ENCODE data around the gene MRPL52.

Gene MRPL52

DNA sequence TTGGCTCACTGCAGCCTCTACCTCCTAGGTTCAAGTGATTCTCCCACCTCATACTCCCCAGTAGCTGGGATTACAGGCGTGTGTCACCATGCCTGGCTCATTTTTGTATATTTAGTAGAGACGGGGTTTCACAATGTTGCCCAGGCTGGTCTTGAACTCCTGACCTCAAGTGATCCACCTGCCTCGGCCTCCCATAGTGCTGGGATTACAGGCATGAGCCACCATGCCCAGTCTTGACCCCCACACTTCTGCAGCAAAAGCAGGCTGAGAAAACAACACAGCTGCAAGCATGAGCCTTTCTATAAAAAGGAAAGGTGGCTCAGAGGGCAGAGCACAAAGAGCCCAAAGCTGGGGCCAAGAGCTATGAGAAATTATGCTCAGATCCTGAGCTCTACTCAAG lies 30.7 kb downstream of the MRPL52 start:
- peak; percentile 4 for DNase-seq

DNA sequence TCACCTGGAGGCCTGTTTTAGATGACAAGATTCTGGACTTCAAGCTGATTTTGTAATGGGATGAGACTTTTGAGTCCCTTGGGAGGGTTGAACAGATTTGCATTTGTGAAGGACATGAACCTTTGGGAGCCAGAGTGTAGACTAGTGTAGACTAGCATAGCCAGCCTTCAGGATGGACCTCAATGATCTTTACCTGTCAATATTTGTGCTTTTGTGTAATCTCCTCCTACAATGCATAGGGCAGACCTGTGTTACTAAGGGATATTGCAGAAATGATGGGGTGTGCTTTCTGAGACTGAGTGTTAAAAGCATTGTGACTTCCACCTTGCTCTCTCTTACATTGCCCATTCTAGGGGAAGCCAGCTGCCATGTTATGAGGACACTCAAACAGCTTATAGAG lies 32.0 kb downstream of the MRPL52 start:
- DNase-seq, result peak; percentile 13

DNA sequence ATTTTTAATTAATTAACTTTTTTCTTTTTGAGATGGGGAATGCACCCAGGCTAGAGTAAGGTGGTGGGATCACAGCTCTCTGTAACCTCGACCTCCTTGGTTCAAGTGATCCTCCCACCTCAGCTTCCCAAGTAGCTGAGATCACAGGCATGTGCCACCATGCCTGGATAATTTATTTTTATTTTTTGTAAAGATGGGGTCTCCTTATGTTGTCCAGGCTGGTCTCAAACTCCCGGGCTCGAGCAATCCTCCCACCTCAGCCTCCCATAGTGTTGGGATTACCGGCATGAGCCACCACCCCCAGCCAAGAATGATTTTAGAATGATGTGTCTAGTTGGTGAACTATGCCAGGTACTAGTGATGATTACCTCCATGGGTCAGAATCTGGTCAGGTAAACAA lies 35.3 kb downstream of the MRPL52 start:
- DNase-seq, result no peak

DNA sequence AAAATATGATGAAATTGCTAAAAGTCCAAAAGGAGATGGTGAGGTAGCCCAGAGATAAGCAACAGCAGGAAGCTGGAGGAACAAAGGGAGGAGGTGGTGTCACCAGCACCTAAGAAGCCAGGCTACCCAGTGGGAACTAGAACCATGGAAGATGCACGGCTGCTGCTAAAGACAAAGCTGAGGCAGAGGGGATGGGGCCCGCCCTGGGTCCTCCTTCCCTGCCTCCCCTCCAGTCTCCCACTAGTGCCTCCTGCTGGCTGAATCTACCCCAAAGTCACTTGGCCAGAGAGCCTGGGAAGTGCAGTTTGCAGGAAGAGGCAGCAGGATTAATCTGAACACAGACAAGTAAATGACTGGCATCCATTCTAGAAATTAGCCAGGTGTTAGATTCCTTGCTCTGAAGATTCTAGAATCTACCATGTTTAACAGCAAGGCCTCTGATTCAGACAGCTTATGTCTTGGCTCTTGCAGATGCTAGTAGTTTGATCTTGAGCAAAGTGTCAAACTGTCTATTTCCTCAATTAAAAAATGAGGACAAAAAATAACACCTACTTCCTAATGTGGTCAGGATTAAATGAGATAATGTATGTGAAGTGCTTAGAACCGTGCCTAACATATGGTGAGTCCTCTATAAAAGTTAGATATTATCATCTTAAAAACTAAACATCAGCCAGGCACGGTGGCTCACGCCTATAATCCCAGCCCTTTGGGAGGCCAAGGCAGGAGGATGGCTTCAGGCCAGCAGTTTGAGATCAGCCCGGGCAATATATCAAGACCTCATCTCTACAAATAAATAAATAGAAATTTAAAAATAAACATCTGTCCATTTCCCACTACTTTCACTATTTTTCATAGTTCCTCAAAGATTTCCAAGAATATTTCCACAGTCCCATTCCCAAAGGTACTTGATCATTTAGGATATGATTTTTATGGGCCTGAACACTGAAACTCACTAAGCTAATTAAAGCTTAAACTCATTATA lies 36.0 kb downstream of the MRPL52 start:
- DNase-seq, result peak; percentile 31

DNA sequence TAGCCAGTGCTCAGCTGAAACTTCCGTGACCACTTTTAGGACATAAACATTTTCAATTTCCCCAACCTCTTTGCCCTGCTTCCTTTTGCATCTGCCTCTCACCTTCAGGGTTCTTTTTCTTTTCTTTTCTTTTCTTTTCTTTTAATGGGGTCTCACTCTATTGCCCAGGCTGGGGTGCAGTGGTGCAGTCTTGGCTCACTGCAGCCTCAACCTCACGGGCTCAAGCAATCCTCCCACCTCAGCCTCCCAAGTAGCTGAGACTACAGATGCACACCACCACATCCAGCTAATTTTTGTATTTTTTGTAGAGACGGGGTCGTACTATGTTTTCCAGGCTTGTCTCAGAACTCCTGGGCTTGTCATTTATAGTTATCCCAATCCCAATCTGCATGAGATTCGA lies 37.2 kb downstream of the MRPL52 start:
- peak; percentile 2 for DNase-seq

DNA sequence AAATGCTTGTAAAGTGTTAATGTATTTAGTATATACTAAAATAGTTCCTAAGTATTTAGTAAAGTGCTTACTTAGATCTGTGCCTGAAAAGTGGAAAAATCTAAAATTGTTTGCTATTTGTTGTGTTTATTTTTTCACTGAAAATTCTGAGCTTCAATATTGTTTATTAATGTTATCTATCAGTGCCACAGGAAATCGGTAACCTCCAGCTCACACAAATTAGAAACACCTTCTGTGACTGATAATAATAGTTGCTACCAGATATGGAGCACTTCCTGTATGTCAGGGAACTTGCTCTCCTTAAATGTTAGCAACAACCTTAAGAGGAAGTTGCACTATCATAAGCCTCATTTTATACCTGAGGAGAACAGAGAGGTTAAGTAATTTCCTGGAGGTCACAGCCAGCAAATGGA lies 41.1 kb downstream of the MRPL52 start:
- no peak for DNase-seq

DNA sequence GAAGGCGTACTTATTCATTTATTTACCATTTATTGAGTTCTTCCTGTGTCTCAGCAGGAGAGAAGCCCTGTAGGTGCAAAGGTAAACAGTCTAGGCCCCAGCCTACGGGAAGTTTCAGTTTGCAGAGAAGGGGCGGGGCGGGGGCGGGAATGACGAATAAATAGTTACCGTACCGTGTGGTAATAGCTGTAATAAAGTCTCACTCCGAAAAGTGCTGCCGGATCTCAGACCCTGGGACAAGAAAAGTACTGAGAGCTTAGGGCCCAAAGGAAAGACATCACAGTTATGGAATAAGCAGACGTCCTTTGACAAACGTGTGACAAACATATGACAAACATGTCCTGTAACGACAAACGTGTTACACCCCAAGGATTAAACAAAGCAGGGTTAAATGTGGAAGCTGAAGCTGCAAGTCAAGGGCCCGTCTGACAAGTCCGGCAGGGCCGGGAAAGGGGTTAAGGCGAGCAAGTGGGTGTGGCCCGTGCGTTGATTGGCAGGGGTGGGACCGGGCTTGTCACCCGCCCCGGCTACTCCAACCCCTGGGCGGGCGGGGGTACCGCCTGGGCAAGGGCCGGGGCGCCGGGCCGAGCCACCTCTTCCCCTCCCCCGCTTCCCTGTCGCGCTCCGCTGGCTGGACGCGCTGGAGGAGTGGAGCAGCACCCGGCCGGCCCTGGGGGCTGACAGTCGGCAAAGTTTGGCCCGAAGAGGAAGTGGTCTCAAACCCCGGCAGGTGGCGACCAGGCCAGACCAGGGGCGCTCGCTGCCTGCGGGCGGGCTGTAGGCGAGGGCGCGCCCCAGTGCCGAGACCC lies 41.7 kb downstream of the MRPL52 start, which contains the start of gene LRP10:
Gene LRP10 (plus strand): TSS at position 517 of the 809 bp plus-strand sequence. CDS start 564 bp downstream, outside the sequence.
- DNase-seq, result peak; percentile 94

DNA sequence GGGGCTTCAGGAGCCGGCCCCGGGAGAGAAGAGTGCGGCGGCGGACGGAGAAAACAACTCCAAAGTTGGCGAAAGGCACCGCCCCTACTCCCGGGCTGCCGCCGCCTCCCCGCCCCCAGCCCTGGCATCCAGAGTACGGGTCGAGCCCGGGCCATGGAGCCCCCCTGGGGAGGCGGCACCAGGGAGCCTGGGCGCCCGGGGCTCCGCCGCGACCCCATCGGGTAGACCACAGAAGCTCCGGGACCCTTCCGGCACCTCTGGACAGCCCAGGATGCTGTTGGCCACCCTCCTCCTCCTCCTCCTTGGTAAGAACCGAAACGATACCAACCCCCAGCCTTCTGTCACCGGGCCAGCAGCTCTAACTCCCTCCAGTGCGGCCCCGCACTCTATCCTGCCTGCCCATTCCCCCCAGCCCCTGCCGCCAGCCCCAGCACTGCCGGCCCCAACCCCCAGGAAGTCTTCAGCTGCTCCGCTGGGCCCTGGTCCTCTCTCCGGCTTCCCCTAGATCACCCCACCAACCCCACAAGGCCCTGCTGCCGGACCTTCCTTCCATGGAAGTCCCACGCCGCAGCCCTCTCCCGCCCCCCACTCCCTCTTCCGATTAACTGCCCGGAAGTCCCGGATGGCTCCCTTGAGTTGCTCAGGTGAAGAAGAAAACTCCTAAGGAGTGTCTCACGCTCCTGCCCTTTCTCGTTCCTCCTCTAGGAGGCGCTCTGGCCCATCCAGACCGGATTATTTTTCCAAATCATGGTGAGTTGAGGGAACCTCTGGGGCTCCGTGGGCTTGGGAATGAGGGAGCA lies 42.5 kb downstream of the MRPL52 start:
- DNase-seq, result peak; percentile 87

DNA sequence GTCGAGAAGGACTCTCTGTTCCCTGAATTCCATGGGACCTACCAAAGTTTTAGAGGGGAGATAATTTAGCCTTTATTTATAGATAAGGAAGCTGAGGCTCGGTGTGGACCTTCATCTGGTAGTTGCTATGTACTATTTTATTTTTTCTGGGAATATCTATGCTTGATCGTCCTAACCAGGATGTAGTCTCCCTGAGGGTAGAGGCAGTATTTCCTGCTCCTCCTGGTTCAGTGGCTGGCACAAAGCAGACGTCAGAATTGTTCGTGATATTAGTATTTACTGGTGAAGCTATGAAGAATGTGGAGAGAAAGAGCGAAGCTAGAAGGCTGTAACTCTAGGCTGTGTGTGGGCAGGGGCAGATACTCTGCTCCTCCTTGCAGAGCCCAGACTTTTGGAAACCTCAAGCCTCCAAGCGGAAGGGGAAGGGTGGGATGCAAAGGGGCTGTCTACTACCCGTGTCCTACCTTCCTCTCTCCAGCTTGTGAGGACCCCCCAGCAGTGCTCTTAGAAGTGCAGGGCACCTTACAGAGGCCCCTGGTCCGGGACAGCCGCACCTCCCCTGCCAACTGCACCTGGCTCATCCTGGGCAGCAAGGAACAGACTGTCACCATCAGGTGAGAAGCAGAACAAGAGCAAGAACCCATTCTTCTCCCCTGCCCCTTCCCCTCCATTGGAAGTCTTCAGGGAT lies 43.3 kb downstream of the MRPL52 start:
- no peak for DNase-seq

DNA sequence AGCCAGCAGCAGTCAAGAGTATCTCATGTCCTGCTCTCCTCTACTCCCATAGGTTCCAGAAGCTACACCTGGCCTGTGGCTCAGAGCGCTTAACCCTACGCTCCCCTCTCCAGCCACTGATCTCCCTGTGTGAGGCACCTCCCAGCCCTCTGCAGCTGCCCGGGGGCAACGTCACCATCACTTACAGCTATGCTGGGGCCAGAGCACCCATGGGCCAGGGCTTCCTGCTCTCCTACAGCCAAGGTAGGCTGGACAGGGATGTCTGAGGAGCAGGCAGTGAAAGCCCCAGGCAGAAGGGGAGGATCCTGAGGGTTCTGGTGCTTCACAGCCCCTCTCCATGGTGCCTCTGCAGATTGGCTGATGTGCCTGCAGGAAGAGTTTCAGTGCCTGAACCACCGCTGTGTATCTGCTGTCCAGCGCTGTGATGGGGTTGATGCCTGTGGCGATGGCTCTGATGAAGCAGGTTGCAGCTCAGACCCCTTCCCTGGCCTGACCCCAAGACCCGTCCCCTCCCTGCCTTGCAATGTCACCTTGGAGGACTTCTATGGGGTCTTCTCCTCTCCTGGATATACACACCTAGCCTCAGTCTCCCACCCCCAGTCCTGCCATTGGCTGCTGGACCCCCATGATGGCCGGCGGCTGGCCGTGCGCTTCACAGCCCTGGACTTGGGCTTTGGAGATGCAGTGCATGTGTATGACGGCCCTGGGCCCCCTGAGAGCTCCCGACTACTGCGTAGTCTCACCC lies 45.5 kb downstream of the MRPL52 start:
- no peak for DNase-seq

DNA sequence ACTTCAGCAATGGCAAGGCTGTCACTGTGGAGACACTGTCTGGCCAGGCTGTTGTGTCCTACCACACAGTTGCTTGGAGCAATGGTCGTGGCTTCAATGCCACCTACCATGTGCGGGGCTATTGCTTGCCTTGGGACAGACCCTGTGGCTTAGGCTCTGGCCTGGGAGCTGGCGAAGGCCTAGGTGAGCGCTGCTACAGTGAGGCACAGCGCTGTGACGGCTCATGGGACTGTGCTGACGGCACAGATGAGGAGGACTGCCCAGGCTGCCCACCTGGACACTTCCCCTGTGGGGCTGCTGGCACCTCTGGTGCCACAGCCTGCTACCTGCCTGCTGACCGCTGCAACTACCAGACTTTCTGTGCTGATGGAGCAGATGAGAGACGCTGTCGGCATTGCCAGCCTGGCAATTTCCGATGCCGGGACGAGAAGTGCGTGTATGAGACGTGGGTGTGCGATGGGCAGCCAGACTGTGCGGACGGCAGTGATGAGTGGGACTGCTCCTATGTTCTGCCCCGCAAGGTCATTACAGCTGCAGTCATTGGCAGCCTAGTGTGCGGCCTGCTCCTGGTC lies 46.1 kb downstream of the MRPL52 start:
- DNase-seq, result no peak

DNA sequence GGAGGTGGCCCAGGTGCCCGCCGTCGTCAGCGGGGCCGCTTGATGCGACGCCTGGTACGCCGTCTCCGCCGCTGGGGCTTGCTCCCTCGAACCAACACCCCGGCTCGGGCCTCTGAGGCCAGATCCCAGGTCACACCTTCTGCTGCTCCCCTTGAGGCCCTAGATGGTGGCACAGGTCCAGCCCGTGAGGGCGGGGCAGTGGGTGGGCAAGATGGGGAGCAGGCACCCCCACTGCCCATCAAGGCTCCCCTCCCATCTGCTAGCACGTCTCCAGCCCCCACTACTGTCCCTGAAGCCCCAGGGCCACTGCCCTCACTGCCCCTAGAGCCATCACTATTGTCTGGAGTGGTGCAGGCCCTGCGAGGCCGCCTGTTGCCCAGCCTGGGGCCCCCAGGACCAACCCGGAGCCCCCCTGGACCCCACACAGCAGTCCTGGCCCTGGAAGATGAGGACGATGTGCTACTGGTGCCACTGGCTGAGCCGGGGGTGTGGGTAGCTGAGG lies 47.4 kb downstream of the MRPL52 start:
- no peak for DNase-seq

DNA sequence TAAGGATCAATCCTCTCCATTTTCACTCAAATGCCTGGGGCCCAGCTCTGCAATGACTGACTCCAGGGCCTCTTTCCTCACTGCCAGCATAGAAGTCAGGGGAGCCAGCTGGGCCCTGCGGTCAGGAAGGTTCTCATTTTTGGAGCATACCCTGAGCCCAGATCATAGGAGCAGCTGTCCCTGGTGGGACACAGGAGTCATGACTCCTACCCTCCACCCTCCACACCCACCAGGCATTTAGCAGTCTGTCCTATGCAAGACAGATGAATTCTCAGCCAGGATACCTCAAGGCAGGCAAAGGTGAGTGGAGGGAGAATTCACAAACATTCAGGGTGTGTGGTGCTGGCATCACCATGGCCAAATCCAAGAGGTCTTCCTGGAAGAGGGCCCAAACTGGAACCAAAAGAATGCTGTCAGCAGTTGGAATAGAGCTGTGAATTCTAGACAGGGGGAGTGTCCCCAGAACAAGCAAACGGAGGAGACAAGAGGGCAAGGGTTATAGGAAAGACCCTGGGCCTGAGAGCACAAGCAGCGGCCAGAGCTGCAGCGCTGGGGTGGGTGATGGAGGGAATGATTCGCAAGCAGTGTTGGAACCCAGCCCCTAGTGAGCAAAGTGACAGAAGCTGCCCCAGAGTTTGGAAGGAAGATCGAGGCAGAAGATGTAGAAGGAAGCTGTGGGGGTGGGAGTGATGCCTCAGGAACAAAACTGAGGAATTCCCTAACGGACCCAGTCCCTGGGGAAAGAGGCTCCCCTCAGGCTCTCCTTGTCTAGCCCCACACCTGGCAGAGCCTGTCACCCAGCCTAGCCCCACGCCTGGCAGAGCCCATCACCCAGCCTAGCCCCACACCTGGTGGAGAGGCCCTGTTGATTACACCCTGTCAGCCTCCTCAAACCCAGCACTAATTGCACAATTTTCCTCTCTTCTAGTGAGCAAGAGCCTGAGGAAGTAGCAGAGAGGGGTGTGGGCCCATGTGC lies 48.9 kb downstream of the MRPL52 start:
- no peak for DNase-seq

DNA sequence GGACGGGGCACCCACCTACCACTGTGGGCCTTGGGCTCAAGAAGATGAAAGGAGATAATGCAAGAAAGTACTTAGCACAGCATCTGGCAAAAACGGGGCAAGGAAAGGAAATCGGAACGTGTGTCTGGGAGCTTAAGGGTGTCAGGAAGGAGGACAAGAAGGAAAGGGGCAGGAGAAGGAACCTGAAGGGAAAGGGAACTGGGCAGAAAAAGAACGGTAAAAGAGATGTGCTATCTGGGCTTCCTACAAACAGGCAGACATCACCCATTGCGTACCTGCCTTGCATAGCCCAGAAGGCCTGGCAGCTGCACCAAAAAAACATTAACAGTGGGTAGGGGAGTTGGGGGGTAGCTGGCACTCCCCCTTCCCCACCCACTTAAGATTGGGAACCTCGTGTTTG lies 52.4 kb downstream of the MRPL52 start:
- DNase-seq, result no peak

DNA sequence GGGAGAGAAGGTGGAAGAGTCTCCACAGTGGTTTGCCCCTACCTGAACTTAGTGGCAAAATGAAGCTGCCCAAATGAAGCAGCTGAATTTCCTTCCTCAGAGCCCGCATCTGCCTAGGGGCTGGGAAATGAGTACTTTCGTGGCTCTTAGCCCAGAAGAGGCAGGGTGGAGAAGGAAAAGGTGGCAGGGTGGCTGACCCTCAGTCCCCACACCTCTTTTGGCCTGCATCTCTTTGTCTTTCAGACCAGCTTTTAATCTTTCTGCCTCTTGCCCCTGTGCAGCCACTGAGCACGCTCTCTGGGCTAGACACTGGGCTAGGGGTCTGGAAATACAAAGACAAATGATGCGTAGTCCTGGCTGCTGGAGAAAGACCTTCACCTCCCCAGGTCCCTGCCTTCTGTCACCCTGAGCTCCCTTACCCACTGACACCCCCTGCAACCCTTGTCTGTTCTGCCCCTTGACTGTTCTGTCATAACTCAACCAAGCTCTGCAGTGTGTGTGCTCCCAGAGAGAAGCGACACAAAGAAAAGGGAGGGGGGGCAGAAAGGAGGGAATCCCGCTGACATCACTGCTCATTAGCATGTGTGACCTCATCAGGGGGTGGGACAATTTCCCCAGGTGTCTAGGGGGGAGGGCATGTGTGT lies 53.0 kb downstream of the MRPL52 start:
- no peak for DNase-seq

DNA sequence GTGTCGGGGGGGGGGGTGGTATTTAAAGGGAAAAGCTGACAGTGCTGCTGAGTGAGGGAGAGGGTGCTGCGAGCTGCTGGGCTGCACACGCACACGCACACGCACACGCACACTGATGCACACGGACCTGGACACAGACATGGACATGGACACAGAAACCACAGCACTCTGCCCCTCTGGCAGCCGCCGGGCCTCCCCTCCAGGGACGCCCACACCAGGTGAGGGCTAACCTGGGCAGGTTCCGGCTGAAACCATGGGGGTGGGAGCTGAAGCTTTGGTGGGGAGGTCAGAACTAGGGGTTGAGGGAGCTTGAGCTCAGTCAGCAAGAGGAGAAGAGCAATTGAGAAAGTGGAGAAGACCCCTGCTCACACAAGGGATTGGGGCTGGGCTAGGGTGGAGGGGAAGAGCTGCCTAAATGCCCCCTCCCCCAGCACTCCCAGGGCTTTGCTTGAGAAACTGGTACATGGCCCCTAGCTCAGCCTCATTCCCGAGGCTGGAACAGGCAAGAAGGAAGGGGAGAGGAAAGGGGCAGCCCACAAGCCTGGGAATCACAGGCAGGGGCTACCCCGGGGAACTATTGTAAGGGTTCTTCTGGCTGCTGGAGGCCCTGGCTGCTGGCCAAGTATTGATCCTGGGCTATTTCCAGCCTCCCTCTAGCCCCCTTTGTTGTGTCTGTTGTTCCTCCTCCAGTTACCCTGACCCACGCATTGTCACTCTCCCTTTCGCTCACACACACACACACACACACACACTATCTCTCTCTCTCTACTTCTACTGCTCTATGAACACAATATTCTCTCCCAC lies 53.7 kb downstream of the MRPL52 start, which contains the start of gene REM2:
Gene REM2 (plus strand): TSS at position 50 of the 804 bp plus-strand sequence. CDS start 66 bp downstream, at position 116.
- no peak for DNase-seq

DNA sequence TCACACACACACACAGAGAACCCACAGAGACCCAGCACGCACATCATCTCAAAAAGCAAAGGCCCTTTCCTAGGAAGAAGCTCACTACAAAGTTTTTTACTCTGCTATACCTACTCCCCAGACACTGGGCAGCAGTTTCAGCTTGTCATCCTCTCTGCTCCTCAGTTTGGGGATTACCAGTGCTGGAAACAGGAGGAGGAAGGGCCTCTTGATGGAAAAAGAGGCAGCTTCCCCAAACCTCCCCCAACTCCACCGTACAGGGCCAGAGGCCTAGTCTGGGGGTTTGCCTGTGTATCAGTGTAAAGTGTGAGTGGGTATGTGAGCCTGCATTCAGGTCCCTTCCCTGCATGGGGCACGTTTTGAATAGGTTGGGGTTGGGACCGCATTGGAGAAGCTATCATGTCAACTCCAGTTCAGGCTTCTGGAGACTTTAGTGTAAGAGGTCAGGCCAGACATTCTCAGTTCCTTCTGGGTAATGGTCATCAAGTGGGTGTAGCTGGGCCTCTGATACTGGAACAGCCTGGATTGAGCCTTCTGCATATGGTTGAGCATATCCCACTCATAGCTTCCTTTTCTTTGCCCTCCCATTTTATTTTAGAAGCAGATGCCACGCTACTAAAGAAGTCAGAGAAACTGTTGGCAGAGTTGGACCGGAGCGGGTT lies 54.5 kb downstream of the MRPL52 start:
- no peak for DNase-seq
